Measurements from ENCODE around the gene NOA1. TPM values are rescaled to one million over a fixed set of nuclear protein-coding genes. Genes with fewer than 3 reads are reported as not detected.
"Not testable (repeated sequence)": the region's sequence is repeated elsewhere in the genome, so short reads cannot be mapped to it uniquely, and the experiment has no call there.

Gene NOA1
- polyA plus RNA-seq, 1 donor, result 21.3 TPM

GRCh38 chr4:56958111-56958517, 19.3 kb downstream of the NOA1 start:
- DNase-seq (ENCODE audit: low read depth), result peak; percentile 96

- no peak for DNase-seq (ENCODE audit: low read depth)
Measured at GRCh38 chr4:56953680-56954520, 23.5 kb downstream of the NOA1 start.

- no peak for DNase-seq (ENCODE audit: low read depth)
Measured at GRCh38 chr4:56941403-56941802, 36.0 kb downstream of the NOA1 start.

- DNase-seq (ENCODE audit: low read depth), result peak; percentile 20
Measured at GRCh38 chr4:56940971-56941370, 36.4 kb downstream of the NOA1 start.

- DNase-seq (ENCODE audit: low read depth), result no peak
Measured at GRCh38 chr4:56940403-56940802, 37.0 kb downstream of the NOA1 start.

- DNase-seq (ENCODE audit: low read depth), result not testable (repeated sequence)
Measured at GRCh38 chr4:56939826-56940225, 37.6 kb downstream of the NOA1 start.

GRCh38 chr4:56937262-56937661, 40.1 kb downstream of the NOA1 start:
- no peak for DNase-seq (ENCODE audit: low read depth)

GRCh38 chr4:56931924-56932323, 45.5 kb downstream of the NOA1 start:
- no peak for DNase-seq (ENCODE audit: low read depth)

GRCh38 chr4:56930638-56931037, 46.8 kb downstream of the NOA1 start:
- no peak for DNase-seq (ENCODE audit: low read depth)

GRCh38 chr4:56927196-56927595, 50.2 kb downstream of the NOA1 start:
- DNase-seq (ENCODE audit: low read depth), result no peak

- DNase-seq (ENCODE audit: low read depth), result not testable (repeated sequence)
Measured at GRCh38 chr4:56914977-56915376, 62.4 kb downstream of the NOA1 start.

- no peak for DNase-seq (ENCODE audit: low read depth)
Measured at GRCh38 chr4:56914336-56914735, 63.1 kb downstream of the NOA1 start.

Other genes with a start within 250 kb of the NOA1 start
- not detected for gene SPINK2, start 155.9 kb downstream of the NOA1 start, polyA plus RNA-seq (ENCODE audit: insufficient read length)
- gene REST, start 69.7 kb downstream of the NOA1 start, polyA plus RNA-seq (ENCODE audit: insufficient read length), result 23.4 TPM
- 74.0 TPM for gene POLR2B, start 1.3 kb upstream of the NOA1 start, polyA plus RNA-seq (ENCODE audit: insufficient read length)
- 102 TPM for gene IGFBP7, start 132.8 kb upstream of the NOA1 start, polyA plus RNA-seq (ENCODE audit: insufficient read length)

All from forelimb muscle (tissue), 1 donor.